HG03558 (cell line): Measurements from ENCODE around the gene GPR4.

Experiments
- ATAC-seq: cut with Tn5 transposase; IDR thresholded peaks from one replicate; pipeline ENCODE4 v1.9.1; 2021; ENCODE audit warnings: moderate number of reproducible peaks; ENCODE audit not compliant: unreplicated experiment; ENCODE audit errors: extremely low read depth

GPR4 gene

GRCh38 chr19:45560038-45560437 is 42.0 kb downstream of the GPR4 start:
- ATAC-seq, result no peak

GRCh38 chr19:45558399-45558878 is 43.6 kb downstream of the GPR4 start:
- no peak for ATAC-seq

- ATAC-seq, result no peak
Observed at GRCh38 chr19:45556835-45557234, 45.2 kb downstream of the GPR4 start.

- ATAC-seq, result no peak
Observed at GRCh38 chr19:45554481-45554880, 47.5 kb downstream of the GPR4 start.

- ATAC-seq, result no peak
Observed at GRCh38 chr19:45553464-45553863, 48.5 kb downstream of the GPR4 start.

GRCh38 chr19:45547965-45548609 is 53.9 kb downstream of the GPR4 start:
- ATAC-seq, result no peak

- no peak for ATAC-seq
Observed at GRCh38 chr19:45547211-45547770, 54.7 kb downstream of the GPR4 start.

- ATAC-seq, result no peak
Observed at GRCh38 chr19:45542234-45542668, 59.8 kb downstream of the GPR4 start.
